ENCODE measurements around the gene SYVN1.

DNA sequence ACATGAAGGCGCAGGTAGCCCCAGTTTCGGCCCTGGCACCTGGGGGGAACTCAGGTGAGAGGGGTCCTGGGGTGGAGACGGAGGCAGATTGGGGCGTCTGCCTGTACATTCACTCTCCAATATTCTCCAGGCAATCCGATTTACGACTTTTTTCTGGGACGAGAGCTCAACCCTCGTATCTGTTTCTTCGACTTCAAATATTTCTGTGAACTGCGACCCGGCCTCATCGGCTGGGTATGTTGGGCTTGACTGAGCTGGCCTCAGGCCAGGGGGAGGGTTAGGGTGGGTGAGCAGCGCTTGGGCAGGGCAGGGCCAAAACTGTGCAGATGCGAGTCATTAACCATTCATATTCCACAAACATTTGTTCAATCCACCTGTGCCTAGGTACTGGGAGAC, 21.0 kb downstream of the SYVN1 start:
- TF ChIP-seq EZH2 (IDR thresholded peaks at IDR 0.05; ENCODE audit: borderline replicate concordance, low read length) = no peak
- TF ChIP-seq, protein P1, sequence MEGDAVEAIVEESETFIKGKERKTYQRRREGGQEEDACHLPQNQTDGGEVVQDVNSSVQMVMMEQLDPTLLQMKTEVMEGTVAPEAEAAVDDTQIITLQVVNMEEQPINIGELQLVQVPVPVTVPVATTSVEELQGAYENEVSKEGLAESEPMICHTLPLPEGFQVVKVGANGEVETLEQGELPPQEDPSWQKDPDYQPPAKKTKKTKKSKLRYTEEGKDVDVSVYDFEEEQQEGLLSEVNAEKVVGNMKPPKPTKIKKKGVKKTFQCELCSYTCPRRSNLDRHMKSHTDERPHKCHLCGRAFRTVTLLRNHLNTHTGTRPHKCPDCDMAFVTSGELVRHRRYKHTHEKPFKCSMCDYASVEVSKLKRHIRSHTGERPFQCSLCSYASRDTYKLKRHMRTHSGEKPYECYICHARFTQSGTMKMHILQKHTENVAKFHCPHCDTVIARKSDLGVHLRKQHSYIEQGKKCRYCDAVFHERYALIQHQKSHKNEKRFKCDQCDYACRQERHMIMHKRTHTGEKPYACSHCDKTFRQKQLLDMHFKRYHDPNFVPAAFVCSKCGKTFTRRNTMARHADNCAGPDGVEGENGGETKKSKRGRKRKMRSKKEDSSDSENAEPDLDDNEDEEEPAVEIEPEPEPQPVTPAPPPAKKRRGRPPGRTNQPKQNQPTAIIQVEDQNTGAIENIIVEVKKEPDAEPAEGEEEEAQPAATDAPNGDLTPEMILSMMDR (IDR thresholded peaks at IDR 0.05; ENCODE audit: low read length) = no peak

Measured in OCI-LY1 (cell line).